GM23248 (cell line): ENCODE data around the gene C2CD4C.

Source experiments
- EZH2 ChIP-seq: fragments of 200-600 bp; sonication (generic); IDR thresholded peaks from 2 replicates; pipeline ENCODE4 v1.6.1; 2018; ENCODE audit warnings: antibody characterized with exemption, mild to moderate bottlenecking; ENCODE audit not compliant: insufficient read depth, poor library complexity, severe bottlenecking
- EZH2phosphoT487 ChIP-seq: fragments of 200-600 bp; sonication (generic); IDR thresholded peaks from 2 replicates; pipeline ENCODE4 v1.6.1; 2018; ENCODE audit warnings: antibody characterized with exemption, moderate library complexity, mild to moderate bottlenecking, low read depth; ENCODE audit not compliant: insufficient read depth

- no peak for TF ChIP-seq EZH2phosphoT487
- TF ChIP-seq EZH2, result no peak
Observed at GRCh38 chr19:397941-398706, 10.8 kb downstream of the C2CD4C start.
